HG03460 (cell line): ENCODE results near the gene LDLRAD4.

Source experiments
- ATAC-seq: cut with Tn5 transposase; IDR thresholded peaks from one replicate; pipeline ENCODE4 v1.9.1; 2021; ENCODE audit not compliant: unreplicated experiment

LDLRAD4 gene

GRCh38 chr18:13264091-13265007, 45.8 kb downstream of the LDLRAD4 start:
- ATAC-seq, result no peak

GRCh38 chr18:13265008-13265910, 46.7 kb downstream of the LDLRAD4 start:
- ATAC-seq, result no peak

- no peak for ATAC-seq
Measured at GRCh38 chr18:13265911-13266217, 47.3 kb downstream of the LDLRAD4 start.

- no peak for ATAC-seq
Measured at GRCh38 chr18:13266218-13267100, 47.9 kb downstream of the LDLRAD4 start.

- ATAC-seq, result no peak
Measured at GRCh38 chr18:13267431-13267873, 48.9 kb downstream of the LDLRAD4 start.

GRCh38 chr18:13268158-13269012, 49.8 kb downstream of the LDLRAD4 start:
- ATAC-seq, result no peak

GRCh38 chr18:13269013-13269280, 50.4 kb downstream of the LDLRAD4 start:
- no peak for ATAC-seq

- no peak for ATAC-seq
Measured at GRCh38 chr18:13269521-13270011, 51.0 kb downstream of the LDLRAD4 start.

GRCh38 chr18:13270279-13270855, 51.8 kb downstream of the LDLRAD4 start:
- ATAC-seq, result no peak

- ATAC-seq, result no peak
Measured at GRCh38 chr18:13271302-13271911, 52.8 kb downstream of the LDLRAD4 start.

- no peak for ATAC-seq
Measured at GRCh38 chr18:13272416-13272815, 53.9 kb downstream of the LDLRAD4 start.

GRCh38 chr18:13273800-13274199, 55.2 kb downstream of the LDLRAD4 start:
- ATAC-seq, result no peak

GRCh38 chr18:13275075-13275474, 56.5 kb downstream of the LDLRAD4 start:
- no peak for ATAC-seq

GRCh38 chr18:13276530-13277520, 58.3 kb downstream of the LDLRAD4 start:
- ATAC-seq, result no peak

GRCh38 chr18:13278062-13278630, 59.6 kb downstream of the LDLRAD4 start:
- ATAC-seq, result no peak

- no peak for ATAC-seq
Measured at GRCh38 chr18:13279181-13280069, 60.9 kb downstream of the LDLRAD4 start.
